ENCODE measurements around the gene GDPD3. TPM values are rescaled to one million over a fixed set of nuclear protein-coding genes. Genes with fewer than 3 reads are reported as not detected.
A peak's percentile ranks its signal among the peaks of the same experiment; 100 is the strongest.

Gene GDPD3
- total and polyA plus RNA-seq, 2 of the 13 experiments (the other 11 are each of a cell fraction or from before 2014, with no cell fraction given): 18.7 to 20.6 TPM

GRCh38 chr16:30096105-30096861 is 17.1 kb downstream of the GDPD3 start, which contains the start of gene YPEL3 (continued):
- TF ChIP-seq MAFG (CRISPR knock-in tag; IDR thresholded peaks at IDR 0.05): no peak
- TF ChIP-seq MXI1 (IDR thresholded peaks at IDR 0.05; ENCODE audit: borderline replicate concordance, low read depth, low read length): peak; percentile 80; the same call in 1 of the 3 replicates
- TF ChIP-seq TFDP1 (CRISPR knock-in tag; IDR thresholded peaks at IDR 0.05; ENCODE audit: borderline replicate concordance): peak; percentile 93
- peak; percentile 51; the same call in 1 of the 2 replicates for TF ChIP-seq ZNF225 (CRISPR knock-in tag; IDR thresholded peaks at IDR 0.05)
- TF ChIP-seq SIX1 (CRISPR knock-in tag; IDR thresholded peaks at IDR 0.05; ENCODE audit: borderline replicate concordance): no peak
- no peak; the same call in 1 of the 2 replicates for TF ChIP-seq KDM3A (CRISPR knock-in tag; IDR thresholded peaks at IDR 0.05; ENCODE audit: low read depth)
- TF ChIP-seq ZNF83 (CRISPR knock-in tag; IDR thresholded peaks at IDR 0.05; ENCODE audit: borderline replicate concordance): no peak
- 0 out of 2 replicates have a peak, but pooled peaks have one; percentile 38 for TF ChIP-seq KLF11 (CRISPR knock-in tag; IDR thresholded peaks at IDR 0.05)
- no peak for TF ChIP-seq ZNF34 (CRISPR knock-in tag; IDR thresholded peaks at IDR 0.05; ENCODE audit: borderline replicate concordance)
- no peak for TF ChIP-seq ZNF232 (CRISPR knock-in tag; IDR thresholded peaks at IDR 0.05; ENCODE audit: borderline replicate concordance)
- TF ChIP-seq PAX8 (CRISPR knock-in tag; IDR thresholded peaks at IDR 0.05; ENCODE audit: borderline replicate concordance): no peak
- no peak for TF ChIP-seq CENPBD1 (CRISPR knock-in tag; IDR thresholded peaks at IDR 0.05; ENCODE audit: borderline replicate concordance, low read depth)
- TF ChIP-seq HMG20A (CRISPR knock-in tag; IDR thresholded peaks at IDR 0.05; ENCODE audit: borderline replicate concordance): no peak
- TF ChIP-seq ZNF773 (CRISPR knock-in tag; IDR thresholded peaks at IDR 0.05; ENCODE audit: borderline replicate concordance): 0 out of 2 replicates have a peak, but pooled peaks have one; percentile 55
- TF ChIP-seq GATAD1 (CRISPR knock-in tag; IDR thresholded peaks at IDR 0.05): no peak; the same call in 1 of the 2 replicates
- no peak for TF ChIP-seq NR3C1 (CRISPR knock-in tag; IDR thresholded peaks at IDR 0.05)
- TF ChIP-seq ZKSCAN8 (CRISPR knock-in tag; IDR thresholded peaks at IDR 0.05; ENCODE audit: borderline replicate concordance): 0 out of 2 replicates have a peak, but pooled peaks have one; percentile 17
- peak; percentile 41; the same call in 1 of the 2 replicates for TF ChIP-seq ZNF318 (CRISPR knock-in tag; IDR thresholded peaks at IDR 0.05)
- TF ChIP-seq ZNF205 (CRISPR knock-in tag; IDR thresholded peaks at IDR 0.05): no peak; the same call in 1 of the 2 replicates

Measured in HepG2 (cell line).